SU-DHL-6 (cell line): ENCODE data around the gene RBMS3.

Experiments
- H2AFZ ChIP-seq: fragments of 200-600 bp; sonication (generic); 2 replicates; pipeline ENCODE4 v1.6.1; 2014; ENCODE audit warnings: low read depth, mild to moderate bottlenecking, moderate library complexity, mixed read lengths, antibody characterized with exemption, low read length; ENCODE audit not compliant: severe bottlenecking
- H3F3A ChIP-seq: fragments of 200-600 bp; shearing (Covaris generic); 2 replicates; pipeline ENCODE4 v1.6.0; 2016; ENCODE audit warnings: antibody characterized with exemption, mild to moderate bottlenecking; ENCODE audit not compliant: insufficient read depth
- H3K27ac ChIP-seq: fragments of 200-600 bp; sonication (generic); 2 replicates; pipeline ENCODE4 v1.5.1; 2016; ENCODE audit warnings: low read depth, mild to moderate bottlenecking, low read length, moderate library complexity, mixed read lengths
- H3K27me3 ChIP-seq: fragments of 200-600 bp; sonication (generic), shearing (Covaris generic); 2 replicates; pipeline ENCODE4 v1.6.0; 2014; ENCODE audit warnings: mild to moderate bottlenecking, low read length
- H3K36me3 ChIP-seq: fragments of 200-600 bp; sonication (generic); 2 replicates; pipeline ENCODE4 v1.6.1; 2014; ENCODE audit warnings: mild to moderate bottlenecking, low read length, mixed read lengths
- H3K4me2 ChIP-seq: fragments of 300-600, 200-600 bp; shearing (Covaris generic), sonication (generic); 2 replicates; pipeline ENCODE4 v1.6.0; 2014; ENCODE audit warnings: low read length, low read depth, mild to moderate bottlenecking; ENCODE audit not compliant: poor library complexity, severe bottlenecking
- H3K4me3 ChIP-seq: fragments of 200-600 bp; sonication (generic); 2 replicates; pipeline ENCODE4 v1.5.1; 2014; ENCODE audit warnings: antibody characterized with exemption, low read length, mild to moderate bottlenecking, mixed read lengths; ENCODE audit not compliant: insufficient read depth, poor library complexity, severe bottlenecking
- H3K79me2 ChIP-seq: fragments of 200-600 bp; sonication (generic); 2 replicates; pipeline ENCODE4 v1.6.1; 2014; ENCODE audit warnings: mild to moderate bottlenecking, low read length, moderate library complexity; ENCODE audit not compliant: insufficient read depth
- H3K9ac ChIP-seq: fragments of 200-600 bp; sonication (generic); 2 replicates; pipeline ENCODE4 v1.7.0; 2014; ENCODE audit warnings: mild to moderate bottlenecking, low read length
- H3K9me2 ChIP-seq: fragments of 200-600 bp; sonication (generic); replicated peaks from 2 replicates; pipeline ENCODE4 v1.6.1; 2014; ENCODE audit warnings: low read length; ENCODE audit not compliant: insufficient read depth
- H3K9me3 ChIP-seq: fragments of 200-600 bp; sonication (generic); 2 replicates; pipeline ENCODE4 v1.6.1; 2014; ENCODE audit warnings: low read length, mixed read lengths; ENCODE audit not compliant: insufficient read depth
- H4K20me1 ChIP-seq: fragments of 200-600 bp; sonication (generic); 2 replicates; pipeline ENCODE4 v1.6.1; 2014; ENCODE audit warnings: low read depth, mild to moderate bottlenecking, antibody characterized with exemption, low read length, moderate library complexity, mixed read lengths
- EZH2phosphoT487 ChIP-seq: fragments of 200-600 bp; sonication (generic), shearing (Covaris generic); conservative IDR thresholded peaks from 2 replicates; pipeline ENCODE4 v1.6.1; 2018; ENCODE audit warnings: mild to moderate bottlenecking, antibody characterized with exemption, low read length, moderate library complexity, mixed read lengths
- TF ChIP-seq, protein P1 (sequence below): fragments of 200-600 bp; sonication (generic); IDR thresholded peaks from one replicate; pipeline ENCODE4 v1.5.1; 2017; ENCODE audit warnings: antibody characterized with exemption, mild to moderate bottlenecking, low read length, moderate library complexity; ENCODE audit not compliant: insufficient read depth, poor library complexity, severe bottlenecking

RBMS3 gene

DNA sequence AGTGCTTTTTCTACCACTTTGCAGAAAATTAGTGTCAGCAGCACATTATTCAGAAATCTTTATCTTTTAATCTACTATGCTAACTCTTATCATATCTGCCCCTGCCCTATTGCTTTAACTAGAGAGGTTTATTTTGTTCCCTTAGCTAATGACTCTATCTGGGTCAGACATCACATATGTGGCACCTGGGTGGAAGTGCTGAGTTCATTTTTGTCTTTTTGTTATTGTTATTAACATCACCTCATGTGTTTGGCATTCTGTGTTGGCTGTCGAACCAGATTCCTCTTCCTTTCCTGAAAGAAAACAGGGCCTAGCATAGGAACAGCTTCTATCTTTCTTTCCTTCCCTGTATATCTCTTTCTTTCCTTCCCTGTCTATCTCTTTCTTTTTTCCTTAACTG is 100.7 kb downstream of the RBMS3 start:
- no peak overlapping the region for H3K27ac ChIP-seq
- no peaks in the 10 kb centered on the region for H3K36me3 ChIP-seq
- H3F3A ChIP-seq, result no peaks in the 10 kb centered on the region
- H3K4me3 ChIP-seq, result no peak overlapping the region
- no peaks in the 10 kb centered on the region for H3K27me3 ChIP-seq
- no peaks in the 10 kb centered on the region for H3K9me3 ChIP-seq
- H3K9me2 ChIP-seq, result no peaks in the 10 kb centered on the region
- TF ChIP-seq, protein P1, sequence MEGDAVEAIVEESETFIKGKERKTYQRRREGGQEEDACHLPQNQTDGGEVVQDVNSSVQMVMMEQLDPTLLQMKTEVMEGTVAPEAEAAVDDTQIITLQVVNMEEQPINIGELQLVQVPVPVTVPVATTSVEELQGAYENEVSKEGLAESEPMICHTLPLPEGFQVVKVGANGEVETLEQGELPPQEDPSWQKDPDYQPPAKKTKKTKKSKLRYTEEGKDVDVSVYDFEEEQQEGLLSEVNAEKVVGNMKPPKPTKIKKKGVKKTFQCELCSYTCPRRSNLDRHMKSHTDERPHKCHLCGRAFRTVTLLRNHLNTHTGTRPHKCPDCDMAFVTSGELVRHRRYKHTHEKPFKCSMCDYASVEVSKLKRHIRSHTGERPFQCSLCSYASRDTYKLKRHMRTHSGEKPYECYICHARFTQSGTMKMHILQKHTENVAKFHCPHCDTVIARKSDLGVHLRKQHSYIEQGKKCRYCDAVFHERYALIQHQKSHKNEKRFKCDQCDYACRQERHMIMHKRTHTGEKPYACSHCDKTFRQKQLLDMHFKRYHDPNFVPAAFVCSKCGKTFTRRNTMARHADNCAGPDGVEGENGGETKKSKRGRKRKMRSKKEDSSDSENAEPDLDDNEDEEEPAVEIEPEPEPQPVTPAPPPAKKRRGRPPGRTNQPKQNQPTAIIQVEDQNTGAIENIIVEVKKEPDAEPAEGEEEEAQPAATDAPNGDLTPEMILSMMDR, result no peak
- no peak overlapping the region for H3K9ac ChIP-seq
- H3K4me2 ChIP-seq, result no peak overlapping the region
- no peaks in the 10 kb centered on the region for H4K20me1 ChIP-seq
- H2AFZ ChIP-seq, result no peak overlapping the region
- no peaks in the 10 kb centered on the region for H3K79me2 ChIP-seq

DNA sequence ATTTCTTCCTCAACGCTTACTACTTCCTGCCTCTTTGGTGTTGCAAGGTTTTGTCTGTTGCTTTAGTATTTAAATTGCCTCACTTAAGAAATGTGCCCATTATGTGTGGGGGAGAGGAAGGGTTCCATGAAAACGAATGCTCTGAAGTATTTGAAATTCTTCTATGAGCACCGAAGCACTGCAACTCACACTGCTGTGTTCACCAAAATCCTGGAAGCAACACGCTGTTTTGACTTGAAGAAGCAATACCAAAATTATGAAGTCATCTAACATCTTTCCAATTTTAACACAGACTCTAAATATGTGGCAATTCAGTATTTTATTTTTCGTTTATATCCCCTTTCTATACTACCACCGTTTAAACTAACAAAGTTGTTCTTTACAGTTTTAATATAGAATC is 101.5 kb downstream of the RBMS3 start:
- no peaks in the 10 kb centered on the region for H4K20me1 ChIP-seq
- no peak overlapping the region for H3K27ac ChIP-seq
- TF ChIP-seq, protein P1, result no peak
- TF ChIP-seq EZH2phosphoT487, result no peak
- H3K9ac ChIP-seq, result no peak overlapping the region
- no peaks in the 10 kb centered on the region for H3K36me3 ChIP-seq
- H2AFZ ChIP-seq, result no peak overlapping the region
- H3K4me3 ChIP-seq, result no peak overlapping the region
- no peak overlapping the region for H3K4me2 ChIP-seq
- no peaks in the 10 kb centered on the region for H3K27me3 ChIP-seq
- H3K9me3 ChIP-seq, result no peaks in the 10 kb centered on the region
- H3F3A ChIP-seq, result no peaks in the 10 kb centered on the region
- no peaks in the 10 kb centered on the region for H3K79me2 ChIP-seq
- H3K9me2 ChIP-seq, result no peaks in the 10 kb centered on the region

DNA sequence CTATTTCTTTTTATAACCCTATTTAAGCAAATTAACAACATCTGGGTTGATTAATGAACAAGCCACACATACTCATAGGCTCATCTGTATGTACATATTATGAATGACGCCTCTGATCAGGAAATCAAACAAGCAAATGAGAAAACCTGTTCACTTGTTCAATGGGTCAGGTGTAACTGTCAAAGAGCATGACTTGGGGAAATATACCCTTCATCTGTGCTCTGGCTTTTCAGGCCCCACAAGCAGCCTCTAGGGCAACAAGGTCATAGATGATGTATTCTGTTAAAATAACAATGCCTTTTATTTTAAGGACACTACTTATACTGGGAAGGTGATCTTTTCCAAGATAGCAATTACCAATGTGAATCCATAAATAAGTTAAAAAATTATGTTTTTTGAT is 102.0 kb downstream of the RBMS3 start:
- Histone ChIP-seq H3K4me2 (no peak overlapping the region), H4K20me1 (no peaks in the 10 kb centered on the region), H3K36me3 (no peaks in the 10 kb centered on the region), H3F3A (no peaks in the 10 kb centered on the region), H3K4me3 (no peak overlapping the region), H3K79me2 (no peaks in the 10 kb centered on the region), H3K9ac (no peak overlapping the region), H2AFZ (no peak overlapping the region), H3K27me3 (no peaks in the 10 kb centered on the region), H3K9me2 (no peaks in the 10 kb centered on the region), H3K9me3 (no peaks in the 10 kb centered on the region), H3K27ac (no peak overlapping the region)
- no peak for TF ChIP-seq EZH2phosphoT487
- TF ChIP-seq, protein P1, result no peak

DNA sequence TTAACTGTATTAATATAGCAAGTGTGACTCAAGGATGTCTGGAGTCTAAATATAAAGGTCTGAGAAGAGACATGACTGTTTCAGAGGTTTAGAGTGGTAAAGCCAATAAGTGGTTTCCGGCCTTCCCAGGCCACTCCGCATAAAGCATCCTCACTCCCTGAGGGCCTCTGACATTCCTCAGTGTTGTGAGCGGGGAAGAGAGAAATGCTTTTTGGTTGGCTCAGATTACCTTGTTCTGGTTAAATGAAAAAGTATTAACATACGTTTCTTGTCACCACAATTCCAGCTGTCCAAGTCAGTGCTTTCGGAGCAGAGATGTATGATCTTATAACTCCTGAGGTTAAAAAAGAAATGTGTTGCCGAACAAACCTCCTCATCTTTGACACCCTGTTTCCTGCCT is 103.8 kb downstream of the RBMS3 start:
- Histone ChIP-seq H3K4me2 (no peak overlapping the region), H3K79me2 (no peaks in the 10 kb centered on the region), H3K4me3 (no peak overlapping the region), H3K36me3 (no peaks in the 10 kb centered on the region), H3K27ac (no peak overlapping the region), H3K9me2 (no peaks in the 10 kb centered on the region), H2AFZ (no peak overlapping the region), H3K9me3 (no peaks in the 10 kb centered on the region), H3F3A (no peaks in the 10 kb centered on the region), H4K20me1 (no peaks in the 10 kb centered on the region), H3K27me3 (no peaks in the 10 kb centered on the region), H3K9ac (no peak overlapping the region)
- TF ChIP-seq EZH2phosphoT487, result no peak
- TF ChIP-seq, protein P1, result no peak
